ENCODE results near the gene SSC5D. TPM values are rescaled to one million over a fixed set of nuclear protein-coding genes. Genes with fewer than 3 reads are reported as not detected.
"Not testable (repeated sequence)": the region's sequence is repeated elsewhere in the genome, so short reads cannot be mapped to it uniquely, and the experiment has no call there.

Gene SSC5D
- total RNA-seq, 1 donor from 2014 or later, result 34.5 TPM

- H3K27ac Mint-ChIP-seq (ENCODE audit: unreplicated experiment), result no peak overlapping the region
- no peak for TF ChIP-seq CTCF (IDR thresholded peaks at IDR 0.05)
- peaks cover 11% of the 10 kb centered on the region for H3K4me1 Mint-ChIP-seq (ENCODE audit: low read depth)
- no peak for DNase-seq (ENCODE audit: low spot score)
- H3K4me3 Mint-ChIP-seq (ENCODE audit: unreplicated experiment), result no peak overlapping the region
- peaks cover 3% of the 10 kb centered on the region for H3K36me3 Mint-ChIP-seq (ENCODE audit: low read depth)
- H3K27me3 Mint-ChIP-seq (ENCODE audit: low read depth), result peaks cover 48% of the 10 kb centered on the region
- H3K9me3 Mint-ChIP-seq (ENCODE audit: low read depth), result no peaks in the 10 kb centered on the region
Measured at GRCh38 chr19:55446060-55446459, 42.2 kb upstream of the SSC5D start.

- Mint-ChIP-seq H3K4me3 (ENCODE audit: unreplicated experiment) (no peak overlapping the region), H3K36me3 (ENCODE audit: low read depth) (no peaks in the 10 kb centered on the region), H3K4me1 (ENCODE audit: low read depth) (peaks cover 7% of the 10 kb centered on the region), H3K9me3 (ENCODE audit: low read depth) (no peaks in the 10 kb centered on the region), H3K27ac (ENCODE audit: unreplicated experiment) (no peak overlapping the region), H3K27me3 (ENCODE audit: low read depth) (peaks cover 39% of the 10 kb centered on the region)
- TF ChIP-seq CTCF (IDR thresholded peaks at IDR 0.05), result no peak
- DNase-seq (ENCODE audit: low spot score), result no peak
Measured at GRCh38 chr19:55447421-55448174, 40.6 kb upstream of the SSC5D start.

- H3K36me3 Mint-ChIP-seq (ENCODE audit: low read depth); H3K27ac Mint-ChIP-seq (ENCODE audit: unreplicated experiment); DNase-seq (ENCODE audit: low spot score); H3K4me3 Mint-ChIP-seq (ENCODE audit: unreplicated experiment); H3K4me1 Mint-ChIP-seq (ENCODE audit: low read depth); H3K9me3 Mint-ChIP-seq (ENCODE audit: low read depth): not testable (repeated sequence)
- peaks cover 37% of the 10 kb centered on the region for H3K27me3 Mint-ChIP-seq (ENCODE audit: low read depth)
Measured at GRCh38 chr19:55448175-55448490, 40.1 kb upstream of the SSC5D start.

- peaks cover 10% of the 10 kb centered on the region for H3K4me1 Mint-ChIP-seq (ENCODE audit: low read depth)
Measured at GRCh38 chr19:55449469-55449868, 38.8 kb upstream of the SSC5D start.

GRCh38 chr19:55451163-55451964 is 36.9 kb upstream of the SSC5D start:
- DNase-seq (ENCODE audit: low spot score), result no peak
- Mint-ChIP-seq H3K27me3 (ENCODE audit: low read depth) (peaks cover 15% of the 10 kb centered on the region), H3K9me3 (ENCODE audit: low read depth) (no peaks in the 10 kb centered on the region), H3K4me3 (ENCODE audit: unreplicated experiment) (peak overlapping the region; percentile 53), H3K27ac (ENCODE audit: unreplicated experiment) (peak overlapping the region; percentile 27), H3K4me1 (ENCODE audit: low read depth) (peaks cover 10% of the 10 kb centered on the region), H3K36me3 (ENCODE audit: low read depth) (peaks cover 3% of the 10 kb centered on the region)
- no peak for TF ChIP-seq CTCF (IDR thresholded peaks at IDR 0.05)

More at GRCh38 chr19:55449469-55449868, 38.8 kb upstream of the SSC5D start:
- Mint-ChIP-seq H3K4me3 (ENCODE audit: unreplicated experiment) (no peak overlapping the region), H3K27ac (ENCODE audit: unreplicated experiment) (no peak overlapping the region), H3K36me3 (ENCODE audit: low read depth) (no peaks in the 10 kb centered on the region), H3K9me3 (ENCODE audit: low read depth) (no peaks in the 10 kb centered on the region), H3K27me3 (ENCODE audit: low read depth) (peaks cover 29% of the 10 kb centered on the region)
- no peak for TF ChIP-seq CTCF (IDR thresholded peaks at IDR 0.05)
- DNase-seq (ENCODE audit: low spot score), result no peak

All from chondrocyte (in vitro differentiated cells).